Suprapubic skin (tissue), 4 donors: ENCODE results near the gene UXS1. TPM values are rescaled to one million over a fixed set of nuclear protein-coding genes. Genes with fewer than 3 reads are reported as not detected.

Experiments used
- DNase-seq, 2 donors: peaks; one replicate each; pipeline ENCODE4 v3.0.0-alpha.2; 2019; ENCODE audit warnings: low spot score in 2 of 2
- H3K27ac ChIP-seq: fragments of 200-600 bp; sonication (generic); one replicate; pipeline ENCODE4 v1.5.1; 2019
- H3K27me3 ChIP-seq: fragments of 200-600 bp; sonication (generic); one replicate; pipeline ENCODE4 v1.5.1; 2019
- H3K36me3 ChIP-seq: fragments of 200-600 bp; sonication (generic); one replicate; pipeline ENCODE4 v1.5.1; 2019
- H3K4me1 ChIP-seq: fragments of 200-600 bp; sonication (generic); one replicate; pipeline ENCODE4 v1.5.1; 2019
- H3K4me3 ChIP-seq: fragments of 200-600 bp; sonication (generic); one replicate; pipeline ENCODE4 v1.5.1; 2019; ENCODE audit warnings: mild to moderate bottlenecking
- H3K9me3 ChIP-seq: fragments of 200-600 bp; sonication (generic); one replicate; pipeline ENCODE4 v1.5.1; 2019
- CTCF ChIP-seq, 2 donors: fragments of 200-600 bp in 1 of 2; fragments of 450-650 bp in 1 of 2; sonication (generic) in 1 of 2; IDR thresholded peaks; one replicate each; pipeline ENCODE4 v1.5.1; 2016 to 2019; ENCODE audit warnings: antibody characterized with exemption in 2 of 2, mild to moderate bottlenecking in 1 of 2, moderate library complexity in 1 of 2
- EP300 ChIP-seq: sonication (generic); formaldehyde crosslinking; IDR thresholded peaks from one replicate; pipeline ENCODE4 v1.6.1; 2017; ENCODE audit warnings: antibody characterized with exemption
- POLR2A ChIP-seq, 2 donors: fragments of 450-650 bp; IDR thresholded peaks; one replicate each; pipeline ENCODE4 v1.6.1; 2017; ENCODE audit warnings: antibody characterized with exemption in 2 of 2, mild to moderate bottlenecking in 2 of 2, moderate library complexity in 2 of 2
- POLR2AphosphoS5 ChIP-seq, 3 donors: sonication (generic); formaldehyde crosslinking; IDR thresholded peaks; one replicate each; pipeline ENCODE4 v1.6.1; 2017; ENCODE audit warnings: antibody characterized with exemption in 3 of 3
- WGBS: methylation state at CpG from one replicate; pipeline ENCODE4 v1.1.5; 2018; 5-methylcytosine and 5-hydroxymethylcytosine counted together
- total RNA-seq, 4 donors: library from RNA; depleted of rRNA; stranded (reverse); fragments of >200 nt; gene quantifications; one replicate each; pipeline ENCODE4 v1.1.0, GENCODE V29; 2016

The UXS1 gene
- total RNA-seq, 4 donors from 2014 or later = 24.6 to 73.3 (median 58.7) TPM

GRCh38 chr2:106108791-106109190 lies 85.3 kb downstream of the UXS1 start:
- Histone ChIP-seq H3K36me3 (peaks cover 36% of the 10 kb centered on the region), H3K4me3 (no peak overlapping the region), H3K9me3 (no peaks in the 10 kb centered on the region), H3K27me3 (no peaks in the 10 kb centered on the region), H3K4me1 (peaks cover 10% of the 10 kb centered on the region), H3K27ac (no peak overlapping the region)
- WGBS = 74% methylated on average over 7 of the region's 7 CpGs
- TF ChIP-seq POLR2A (IDR thresholded peaks at IDR 0.05) (no peak), POLR2AphosphoS5 (IDR thresholded peaks at IDR 0.05) (no peak), CTCF (IDR thresholded peaks at IDR 0.05) (no peak), EP300 (no peak)
- no peak for DNase-seq

GRCh38 chr2:106108351-106108750 lies 85.8 kb downstream of the UXS1 start:
- WGBS = 61% methylated on average over 6 of the region's 6 CpGs
- Histone ChIP-seq H3K27me3 (no peaks in the 10 kb centered on the region), H3K36me3 (peaks cover 36% of the 10 kb centered on the region), H3K27ac (no peak overlapping the region), H3K4me1 (peaks cover 10% of the 10 kb centered on the region), H3K9me3 (no peaks in the 10 kb centered on the region), H3K4me3 (no peak overlapping the region)
- no peak for DNase-seq
- no peak for TF ChIP-seq POLR2AphosphoS5 (IDR thresholded peaks at IDR 0.05)
- TF ChIP-seq EP300 = no peak
- TF ChIP-seq CTCF (IDR thresholded peaks at IDR 0.05) = peak in 1 of 2 donors; percentile 13

- H3K27me3 ChIP-seq = no peaks in the 10 kb centered on the region
- no peak for TF ChIP-seq POLR2AphosphoS5 (IDR thresholded peaks at IDR 0.05)
- TF ChIP-seq CTCF (IDR thresholded peaks at IDR 0.05) = no peak
- no peak for TF ChIP-seq POLR2A (IDR thresholded peaks at IDR 0.05)
- TF ChIP-seq EP300 = no peak
- H3K36me3 ChIP-seq = peaks cover 33% of the 10 kb centered on the region
- WGBS = 61% methylated on average over 12 of the region's 14 CpGs
- no peaks in the 10 kb centered on the region for H3K9me3 ChIP-seq
- no peak overlapping the region for H3K27ac ChIP-seq
- H3K4me3 ChIP-seq = no peak overlapping the region
- DNase-seq = no peak
- H3K4me1 ChIP-seq = peaks cover 10% of the 10 kb centered on the region
These were observed 86.5 kb downstream of the UXS1 start for GRCh38 chr2:106107509-106108131.

- Histone ChIP-seq H3K36me3 (peaks cover 26% of the 10 kb centered on the region), H3K9me3 (no peaks in the 10 kb centered on the region), H3K4me3 (no peak overlapping the region), H3K27ac (no peak overlapping the region), H3K27me3 (no peaks in the 10 kb centered on the region), H3K4me1 (peaks cover 10% of the 10 kb centered on the region)
- DNase-seq = no peak
- TF ChIP-seq POLR2A (IDR thresholded peaks at IDR 0.05) (no peak), POLR2AphosphoS5 (IDR thresholded peaks at IDR 0.05) (no peak), CTCF (IDR thresholded peaks at IDR 0.05) (no peak), EP300 (no peak)
- 78% methylated on average over 10 of the region's 12 CpGs for WGBS
These were observed 87.2 kb downstream of the UXS1 start for GRCh38 chr2:106106622-106107508.
